ENCODE data around the gene ACTRT2.

- TF ChIP-seq CTCF (IDR thresholded peaks at IDR 0.05) (no peak), POLR2A (IDR thresholded peaks at IDR 0.05) (no peak)
Measured at GRCh38 chr1:3003039-3003940, 18.0 kb upstream of the ACTRT2 start.

All from Peyer's patch (tissue), 4 donors.